ENCODE measurements around the gene TLE1. TPM values are rescaled to one million over a fixed set of nuclear protein-coding genes. Genes with fewer than 3 reads are reported as not detected.

Gene TLE1
- total RNA-seq, 1 experiment from 2014 or later, result 97.7 TPM

DNA sequence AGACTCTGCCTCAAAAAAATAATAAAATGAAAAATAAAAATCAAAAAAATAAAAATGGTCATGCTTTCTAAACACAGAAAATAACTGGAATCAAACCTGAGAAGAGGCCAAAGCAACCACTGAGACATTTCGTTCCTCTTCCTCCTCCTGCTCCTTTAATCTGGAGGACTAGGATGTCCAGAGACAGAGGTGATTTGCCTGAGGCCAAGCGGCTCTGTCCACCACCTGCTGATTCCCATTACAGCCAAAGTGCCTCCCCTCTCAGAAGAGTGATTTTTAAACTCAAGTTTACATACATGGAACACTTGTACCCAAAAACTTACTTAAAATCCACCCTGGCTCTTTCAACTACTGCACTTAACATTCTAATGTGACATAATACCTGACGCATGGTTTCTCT lies 65.6 kb downstream of the TLE1 start (continued):
- TF ChIP-seq, protein P1, sequence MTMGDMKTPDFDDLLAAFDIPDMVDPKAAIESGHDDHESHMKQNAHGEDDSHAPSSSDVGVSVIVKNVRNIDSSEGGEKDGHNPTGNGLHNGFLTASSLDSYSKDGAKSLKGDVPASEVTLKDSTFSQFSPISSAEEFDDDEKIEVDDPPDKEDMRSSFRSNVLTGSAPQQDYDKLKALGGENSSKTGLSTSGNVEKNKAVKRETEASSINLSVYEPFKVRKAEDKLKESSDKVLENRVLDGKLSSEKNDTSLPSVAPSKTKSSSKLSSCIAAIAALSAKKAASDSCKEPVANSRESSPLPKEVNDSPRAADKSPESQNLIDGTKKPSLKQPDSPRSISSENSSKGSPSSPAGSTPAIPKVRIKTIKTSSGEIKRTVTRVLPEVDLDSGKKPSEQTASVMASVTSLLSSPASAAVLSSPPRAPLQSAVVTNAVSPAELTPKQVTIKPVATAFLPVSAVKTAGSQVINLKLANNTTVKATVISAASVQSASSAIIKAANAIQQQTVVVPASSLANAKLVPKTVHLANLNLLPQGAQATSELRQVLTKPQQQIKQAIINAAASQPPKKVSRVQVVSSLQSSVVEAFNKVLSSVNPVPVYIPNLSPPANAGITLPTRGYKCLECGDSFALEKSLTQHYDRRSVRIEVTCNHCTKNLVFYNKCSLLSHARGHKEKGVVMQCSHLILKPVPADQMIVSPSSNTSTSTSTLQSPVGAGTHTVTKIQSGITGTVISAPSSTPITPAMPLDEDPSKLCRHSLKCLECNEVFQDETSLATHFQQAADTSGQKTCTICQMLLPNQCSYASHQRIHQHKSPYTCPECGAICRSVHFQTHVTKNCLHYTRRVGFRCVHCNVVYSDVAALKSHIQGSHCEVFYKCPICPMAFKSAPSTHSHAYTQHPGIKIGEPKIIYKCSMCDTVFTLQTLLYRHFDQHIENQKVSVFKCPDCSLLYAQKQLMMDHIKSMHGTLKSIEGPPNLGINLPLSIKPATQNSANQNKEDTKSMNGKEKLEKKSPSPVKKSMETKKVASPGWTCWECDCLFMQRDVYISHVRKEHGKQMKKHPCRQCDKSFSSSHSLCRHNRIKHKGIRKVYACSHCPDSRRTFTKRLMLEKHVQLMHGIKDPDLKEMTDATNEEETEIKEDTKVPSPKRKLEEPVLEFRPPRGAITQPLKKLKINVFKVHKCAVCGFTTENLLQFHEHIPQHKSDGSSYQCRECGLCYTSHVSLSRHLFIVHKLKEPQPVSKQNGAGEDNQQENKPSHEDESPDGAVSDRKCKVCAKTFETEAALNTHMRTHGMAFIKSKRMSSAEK (CRISPR knock-in tag; IDR thresholded peaks at IDR 0.05; ENCODE audit: borderline replicate concordance), result no peak
- TF ChIP-seq, protein P2, sequence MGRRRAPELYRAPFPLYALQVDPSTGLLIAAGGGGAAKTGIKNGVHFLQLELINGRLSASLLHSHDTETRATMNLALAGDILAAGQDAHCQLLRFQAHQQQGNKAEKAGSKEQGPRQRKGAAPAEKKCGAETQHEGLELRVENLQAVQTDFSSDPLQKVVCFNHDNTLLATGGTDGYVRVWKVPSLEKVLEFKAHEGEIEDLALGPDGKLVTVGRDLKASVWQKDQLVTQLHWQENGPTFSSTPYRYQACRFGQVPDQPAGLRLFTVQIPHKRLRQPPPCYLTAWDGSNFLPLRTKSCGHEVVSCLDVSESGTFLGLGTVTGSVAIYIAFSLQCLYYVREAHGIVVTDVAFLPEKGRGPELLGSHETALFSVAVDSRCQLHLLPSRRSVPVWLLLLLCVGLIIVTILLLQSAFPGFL (CRISPR knock-in tag; IDR thresholded peaks at IDR 0.05; ENCODE audit: borderline replicate concordance), result no peak
- no peak for TF ChIP-seq JUN (CRISPR knock-in tag; IDR thresholded peaks at IDR 0.05)
- no peak for TF ChIP-seq SP1 (CRISPR knock-in tag; conservative IDR thresholded peaks at IDR 0.05)
- TF ChIP-seq FOXP1 (CRISPR knock-in tag; IDR thresholded peaks at IDR 0.05; ENCODE audit: borderline replicate concordance), result no peak

DNA sequence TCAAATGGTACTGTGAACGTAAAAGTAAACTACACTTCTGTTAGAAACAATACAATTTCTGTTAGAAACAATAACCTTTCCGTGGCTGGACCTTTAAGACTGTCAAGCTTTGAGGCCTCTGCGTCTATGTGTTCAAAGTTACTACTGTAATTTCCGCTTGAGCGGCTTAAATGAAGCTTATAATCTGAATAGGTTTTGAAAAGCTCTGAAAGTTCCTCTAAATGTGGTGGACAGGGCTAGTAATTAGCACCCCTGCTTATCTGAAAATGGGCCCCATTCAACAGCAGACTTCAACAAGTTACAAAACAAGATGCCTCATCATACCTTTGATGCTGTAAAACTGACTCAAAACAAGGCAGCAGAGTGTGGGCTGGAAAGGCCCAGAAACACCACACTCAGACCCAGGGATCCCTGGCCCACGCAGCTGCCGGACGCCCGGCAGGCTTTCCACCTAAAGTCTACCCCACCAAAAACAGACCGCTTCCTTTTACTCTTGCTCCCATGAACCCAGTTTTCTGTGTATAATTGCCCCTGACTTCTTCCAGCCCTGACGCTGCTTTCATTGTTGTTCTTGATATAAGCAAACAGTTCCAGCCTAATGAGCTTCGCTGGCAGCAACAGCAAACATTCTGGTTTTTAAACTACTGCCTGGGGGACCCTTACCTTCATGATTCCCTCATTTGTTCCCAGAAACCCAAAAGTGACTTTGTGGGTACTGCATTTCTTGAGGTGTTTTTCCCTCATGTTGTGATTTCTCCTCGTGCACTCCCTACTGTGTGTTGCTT lies 66.7 kb downstream of the TLE1 start:
- no peaks in the 10 kb centered on the region for H3K9me3 Mint-ChIP-seq
- H3K4me3 Mint-ChIP-seq, result no peak overlapping the region
- peaks cover 33% of the 10 kb centered on the region for H3K36me3 Mint-ChIP-seq
- H3K27ac Mint-ChIP-seq, result peak overlapping the region; percentile 61
- ATAC-seq, result no peak
- ChIA-PET CTCF (interaction anchor here (0.9 to 1.2 kb wide), 3 partner anchors 51 to 984 kb away, joined by 3 to 4 read pairs (median 3); no protein-coding TSS in a partner anchor), POLR2A (interaction anchor here (0.9 to 1.6 kb wide), 2 partner anchors 43 to 67 kb away, joined by 4 read pairs; partner anchors contain the start of gene TLE1)
- H3K27me3 Mint-ChIP-seq (ENCODE audit: low read depth), result no peaks in the 10 kb centered on the region
- no peak for DNase-seq (ENCODE audit: low spot score)
- peaks cover 74% of the 10 kb centered on the region for H3K4me1 Mint-ChIP-seq
- TF ChIP-seq, protein P3, sequence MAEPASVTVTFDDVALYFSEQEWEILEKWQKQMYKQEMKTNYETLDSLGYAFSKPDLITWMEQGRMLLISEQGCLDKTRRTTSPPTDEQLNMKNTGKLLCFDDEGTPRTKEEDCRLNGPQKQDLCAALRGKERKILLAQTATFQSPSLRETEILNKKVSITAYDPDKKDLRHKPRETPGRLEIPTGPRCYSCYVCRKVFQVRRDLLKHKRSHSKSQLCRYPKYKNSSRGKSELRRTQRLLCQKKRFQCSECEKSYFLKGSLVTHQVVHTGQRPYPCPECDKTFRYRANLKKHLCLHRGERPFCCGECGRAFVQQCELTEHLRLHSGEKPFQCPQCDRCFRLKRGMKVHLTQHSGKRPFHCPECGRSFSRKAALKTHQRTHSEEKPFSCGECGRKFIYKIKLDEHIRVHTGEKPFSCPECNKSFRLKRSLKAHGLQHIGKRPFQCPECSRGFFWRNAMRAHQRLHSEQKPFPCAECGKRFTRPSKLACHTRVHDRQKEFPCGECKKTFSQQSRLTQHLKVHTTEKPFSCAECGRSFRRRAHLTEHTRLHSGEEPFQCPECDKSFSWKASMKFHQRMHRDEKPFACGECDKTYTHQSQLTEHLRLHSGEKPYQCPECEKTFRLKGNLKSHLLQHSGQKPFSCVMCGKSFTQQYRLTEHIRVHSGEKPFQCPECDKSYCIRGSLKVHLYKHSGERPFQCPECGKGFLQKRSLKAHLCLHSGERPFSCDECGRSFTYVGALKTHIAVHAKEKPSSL (CRISPR knock-in tag; conservative IDR thresholded peaks at IDR 0.05), result no peak
- TF ChIP-seq MYBL2 (CRISPR knock-in tag; IDR thresholded peaks at IDR 0.05), result no peak
- TF ChIP-seq, protein P4, sequence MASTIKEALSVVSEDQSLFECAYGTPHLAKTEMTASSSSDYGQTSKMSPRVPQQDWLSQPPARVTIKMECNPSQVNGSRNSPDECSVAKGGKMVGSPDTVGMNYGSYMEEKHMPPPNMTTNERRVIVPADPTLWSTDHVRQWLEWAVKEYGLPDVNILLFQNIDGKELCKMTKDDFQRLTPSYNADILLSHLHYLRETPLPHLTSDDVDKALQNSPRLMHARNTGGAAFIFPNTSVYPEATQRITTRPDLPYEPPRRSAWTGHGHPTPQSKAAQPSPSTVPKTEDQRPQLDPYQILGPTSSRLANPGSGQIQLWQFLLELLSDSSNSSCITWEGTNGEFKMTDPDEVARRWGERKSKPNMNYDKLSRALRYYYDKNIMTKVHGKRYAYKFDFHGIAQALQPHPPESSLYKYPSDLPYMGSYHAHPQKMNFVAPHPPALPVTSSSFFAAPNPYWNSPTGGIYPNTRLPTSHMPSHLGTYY (CRISPR knock-in tag; IDR thresholded peaks at IDR 0.05), result no peak
- TF ChIP-seq MXD4 (CRISPR knock-in tag; IDR thresholded peaks at IDR 0.05; ENCODE audit: borderline replicate concordance), result no peak
- TF ChIP-seq, protein P5, sequence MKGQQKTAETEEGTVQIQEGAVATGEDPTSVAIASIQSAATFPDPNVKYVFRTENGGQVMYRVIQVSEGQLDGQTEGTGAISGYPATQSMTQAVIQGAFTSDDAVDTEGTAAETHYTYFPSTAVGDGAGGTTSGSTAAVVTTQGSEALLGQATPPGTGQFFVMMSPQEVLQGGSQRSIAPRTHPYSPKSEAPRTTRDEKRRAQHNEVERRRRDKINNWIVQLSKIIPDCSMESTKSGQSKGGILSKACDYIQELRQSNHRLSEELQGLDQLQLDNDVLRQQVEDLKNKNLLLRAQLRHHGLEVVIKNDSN (CRISPR knock-in tag; IDR thresholded peaks at IDR 0.05), result no peak
- no peak for TF ChIP-seq OVOL2 (CRISPR knock-in tag; IDR thresholded peaks at IDR 0.05; ENCODE audit: borderline replicate concordance)
- TF ChIP-seq ZNF671 (CRISPR knock-in tag; IDR thresholded peaks at IDR 0.05), result no peak
- TF ChIP-seq, protein P6, sequence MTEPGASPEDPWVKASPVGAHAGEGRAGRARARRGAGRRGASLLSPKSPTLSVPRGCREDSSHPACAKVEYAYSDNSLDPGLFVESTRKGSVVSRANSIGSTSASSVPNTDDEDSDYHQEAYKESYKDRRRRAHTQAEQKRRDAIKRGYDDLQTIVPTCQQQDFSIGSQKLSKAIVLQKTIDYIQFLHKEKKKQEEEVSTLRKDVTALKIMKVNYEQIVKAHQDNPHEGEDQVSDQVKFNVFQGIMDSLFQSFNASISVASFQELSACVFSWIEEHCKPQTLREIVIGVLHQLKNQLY (CRISPR knock-in tag; IDR thresholded peaks at IDR 0.05), result no peak
- no peak for TF ChIP-seq NR2C2 (CRISPR knock-in tag; IDR thresholded peaks at IDR 0.05)
- no peak for TF ChIP-seq ZNF423 (CRISPR knock-in tag; IDR thresholded peaks at IDR 0.05)
